ENCODE data around the gene PARD6G.

DNA sequence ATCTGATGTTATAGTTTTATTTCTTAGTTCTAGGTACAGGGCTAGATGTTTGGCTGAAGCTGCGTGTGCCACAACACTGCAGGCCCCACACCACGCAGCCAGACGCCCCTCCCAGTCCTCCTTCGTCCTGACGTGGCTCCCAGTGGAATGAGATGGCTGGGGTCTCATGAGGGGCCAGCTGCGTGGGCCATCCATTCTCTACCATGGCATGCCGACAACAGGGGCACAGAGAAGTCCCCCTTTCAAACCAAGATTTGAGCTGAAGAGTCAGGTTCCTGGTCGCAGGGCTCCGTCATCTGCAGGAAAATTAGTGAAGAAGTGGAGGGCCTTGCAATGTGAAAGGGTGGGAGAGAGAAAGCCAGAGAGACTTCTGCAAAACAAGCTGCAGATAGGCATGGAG, 64.5 kb downstream of the PARD6G start:
- TF ChIP-seq POLR2A (IDR thresholded peaks at IDR 0.05), result no peak
- TF ChIP-seq, protein P1, sequence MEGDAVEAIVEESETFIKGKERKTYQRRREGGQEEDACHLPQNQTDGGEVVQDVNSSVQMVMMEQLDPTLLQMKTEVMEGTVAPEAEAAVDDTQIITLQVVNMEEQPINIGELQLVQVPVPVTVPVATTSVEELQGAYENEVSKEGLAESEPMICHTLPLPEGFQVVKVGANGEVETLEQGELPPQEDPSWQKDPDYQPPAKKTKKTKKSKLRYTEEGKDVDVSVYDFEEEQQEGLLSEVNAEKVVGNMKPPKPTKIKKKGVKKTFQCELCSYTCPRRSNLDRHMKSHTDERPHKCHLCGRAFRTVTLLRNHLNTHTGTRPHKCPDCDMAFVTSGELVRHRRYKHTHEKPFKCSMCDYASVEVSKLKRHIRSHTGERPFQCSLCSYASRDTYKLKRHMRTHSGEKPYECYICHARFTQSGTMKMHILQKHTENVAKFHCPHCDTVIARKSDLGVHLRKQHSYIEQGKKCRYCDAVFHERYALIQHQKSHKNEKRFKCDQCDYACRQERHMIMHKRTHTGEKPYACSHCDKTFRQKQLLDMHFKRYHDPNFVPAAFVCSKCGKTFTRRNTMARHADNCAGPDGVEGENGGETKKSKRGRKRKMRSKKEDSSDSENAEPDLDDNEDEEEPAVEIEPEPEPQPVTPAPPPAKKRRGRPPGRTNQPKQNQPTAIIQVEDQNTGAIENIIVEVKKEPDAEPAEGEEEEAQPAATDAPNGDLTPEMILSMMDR (IDR thresholded peaks at IDR 0.05), result no peak
